ENCODE results near the gene R3HDM2. TPM values are rescaled to one million over a fixed set of nuclear protein-coding genes. Genes with fewer than 3 reads are reported as not detected.

R3HDM2 gene
- total RNA-seq, 1 donor from 2014 or later = 19.2 TPM

GRCh38 chr12:57258977-57259970 is 171.6 kb downstream of the R3HDM2 start:
- Histone ChIP-seq H2AFZ (ENCODE audit: low read depth, low read length) (no peak overlapping the region), H3K4me2 (ENCODE audit: low read length) (no peak overlapping the region), H3K36me3 (ENCODE audit: insufficient read depth, low read length) (peaks cover 20% of the 10 kb centered on the region), H3K4me1 (ENCODE audit: insufficient read depth, low read length) (no peaks in the 10 kb centered on the region), H3K27me3 (ENCODE audit: insufficient read depth, low read length) (no peaks in the 10 kb centered on the region), H3K4me3 (ENCODE audit: insufficient read depth, low read depth, low read length) (no peak overlapping the region), H4K20me1 (ENCODE audit: insufficient read depth, low read length) (no peaks in the 10 kb centered on the region), H3K9ac (ENCODE audit: low read length) (no peak overlapping the region), H3K79me2 (ENCODE audit: insufficient read depth, low read length) (no peaks in the 10 kb centered on the region), H3K27ac (ENCODE audit: low read depth, low read length) (no peak overlapping the region), H3K9me3 (ENCODE audit: insufficient read depth, low read depth, low read length) (no peaks in the 10 kb centered on the region)
- Mint-ChIP-seq H3K4me3 (ENCODE audit: unreplicated experiment) (no peak overlapping the region), H3K27ac (ENCODE audit: unreplicated experiment) (no peak overlapping the region), H3K9me3 (ENCODE audit: unreplicated experiment) (no peaks in the 10 kb centered on the region), H3K27me3 (ENCODE audit: low read depth, unreplicated experiment) (peaks cover 2% of the 10 kb centered on the region), H3K4me1 (ENCODE audit: low read depth, unreplicated experiment) (peaks cover 8% of the 10 kb centered on the region), H3K36me3 (ENCODE audit: low read depth, unreplicated experiment) (peaks cover 9% of the 10 kb centered on the region)
- TF ChIP-seq CTCF (IDR thresholded peaks at IDR 0.05; ENCODE audit: insufficient read depth, low read depth, low read length) (no peak), EZH2 (IDR thresholded peaks at IDR 0.05; ENCODE audit: insufficient read depth, low read length) (no peak)
- DNase-seq (ENCODE audit: low read depth) (peak; percentile 71), FAIRE-seq (no peak)

- Histone ChIP-seq H2AFZ (ENCODE audit: low read depth, low read length) (no peak overlapping the region), H4K20me1 (ENCODE audit: insufficient read depth, low read length) (no peaks in the 10 kb centered on the region), H3K27ac (ENCODE audit: low read depth, low read length) (no peak overlapping the region), H3K9me3 (ENCODE audit: insufficient read depth, low read depth, low read length) (no peaks in the 10 kb centered on the region), H3K4me3 (ENCODE audit: insufficient read depth, low read depth, low read length) (no peak overlapping the region), H3K36me3 (ENCODE audit: insufficient read depth, low read length) (peaks cover 14% of the 10 kb centered on the region), H3K4me1 (ENCODE audit: insufficient read depth, low read length) (no peaks in the 10 kb centered on the region), H3K4me2 (ENCODE audit: low read length) (no peak overlapping the region), H3K79me2 (ENCODE audit: insufficient read depth, low read length) (no peaks in the 10 kb centered on the region), H3K9ac (ENCODE audit: low read length) (no peak overlapping the region), H3K27me3 (ENCODE audit: insufficient read depth, low read length) (no peaks in the 10 kb centered on the region)
- Mint-ChIP-seq H3K36me3 (ENCODE audit: low read depth, unreplicated experiment) (peaks cover 15% of the 10 kb centered on the region), H3K9me3 (ENCODE audit: unreplicated experiment) (no peaks in the 10 kb centered on the region), H3K4me3 (ENCODE audit: unreplicated experiment) (no peak overlapping the region), H3K4me1 (ENCODE audit: low read depth, unreplicated experiment) (peaks cover 6% of the 10 kb centered on the region), H3K27ac (ENCODE audit: unreplicated experiment) (no peak overlapping the region), H3K27me3 (ENCODE audit: low read depth, unreplicated experiment) (peaks cover 2% of the 10 kb centered on the region)
- no peak for FAIRE-seq
- DNase-seq (ENCODE audit: low read depth) = no peak
- TF ChIP-seq CTCF (IDR thresholded peaks at IDR 0.05; ENCODE audit: insufficient read depth, low read depth, low read length) (no peak), EZH2 (IDR thresholded peaks at IDR 0.05; ENCODE audit: insufficient read depth, low read length) (no peak)
These were observed 174.9 kb downstream of the R3HDM2 start for GRCh38 chr12:57255916-57256315.

All from astrocyte (in vitro differentiated cells and primary cell).